GM12873 (cell line): Measurements from ENCODE around the gene RHBDF1.
A peak's percentile ranks its signal among the peaks of the same experiment; 100 is the strongest.

ENCODE experiments used
- CTCF ChIP-seq: IDR thresholded peaks from 2 replicates; pipeline ENCODE4 v1.5.1; 2012; ENCODE audit warnings: low read depth, mild to moderate bottlenecking, moderate library complexity, low read length, control low read depth; ENCODE audit not compliant: insufficient read depth; ENCODE audit errors: missing control alignments

Gene RHBDF1

GRCh38 chr16:72561-73548 is at the start of gene RHBDF1:
Gene RHBDF1 (minus strand): TSS chr16:72631. CDS start chr16:65015, 7,616 bp downstream.
- no peak for TF ChIP-seq CTCF

GRCh38 chr16:120756-121155 is 48.3 kb upstream of the RHBDF1 start:
- no peak for TF ChIP-seq CTCF

- TF ChIP-seq CTCF: no peak
Measured at GRCh38 chr16:119835-120491, 47.5 kb upstream of the RHBDF1 start.

- no peak for TF ChIP-seq CTCF
Measured at GRCh38 chr16:119295-119694, 46.9 kb upstream of the RHBDF1 start.

GRCh38 chr16:118857-119256 is 46.4 kb upstream of the RHBDF1 start:
- TF ChIP-seq CTCF: no peak

GRCh38 chr16:117379-118365 is 45.2 kb upstream of the RHBDF1 start:
- TF ChIP-seq CTCF: peak; percentile 89
